HepG2 (cell line): ENCODE results near the gene FYTTD1. TPM values are rescaled to one million over a fixed set of nuclear protein-coding genes. Genes with fewer than 3 reads are reported as not detected.

Experiments
- ARNTL ChIP-seq: sonication (generic); formaldehyde crosslinking; IDR thresholded peaks from 2 replicates; pipeline ENCODE4 v1.4.0; 2020; ENCODE audit warnings: mild to moderate bottlenecking, missing genetic modification reagents
- HDAC2 ChIP-seq: sonication (generic); formaldehyde crosslinking; IDR thresholded peaks from 2 replicates; pipeline ENCODE4 v1.4.0; 2020; ENCODE audit warnings: missing genetic modification reagents
- HHEX ChIP-seq: IDR thresholded peaks from 2 replicates; pipeline ENCODE4 v1.6.1; 2016; ENCODE audit warnings: control low read depth
- HOXA9 ChIP-seq: sonication (generic); formaldehyde crosslinking; IDR thresholded peaks from 2 replicates; pipeline ENCODE4 v1.8.1; 2022; ENCODE audit warnings: missing genetic modification reagents, mild to moderate bottlenecking, moderate library complexity, borderline replicate concordance
- KDM6A ChIP-seq: IDR thresholded peaks from 2 replicates; pipeline ENCODE4 v1.6.1; 2016; ENCODE audit warnings: low read depth
- NFKB2 ChIP-seq: sonication (generic); formaldehyde crosslinking; IDR thresholded peaks from 2 replicates; pipeline ENCODE4 v1.4.0; 2020; ENCODE audit warnings: missing genetic modification reagents, borderline replicate concordance
- SALL1 ChIP-seq: sonication (generic); formaldehyde crosslinking; IDR thresholded peaks from 2 replicates; pipeline ENCODE4 v1.8.0; 2022; ENCODE audit warnings: mild to moderate bottlenecking, missing genetic modification reagents
- SMARCE1 ChIP-seq: fragments of 450-650 bp; IDR thresholded peaks from 2 replicates; pipeline ENCODE4 v1.6.1; 2017; ENCODE audit warnings: borderline replicate concordance
- SP1 ChIP-seq, 2 experiments: fragments of 450-650 bp in 1 of 2; sonication (generic) in 1 of 2; formaldehyde crosslinking in 1 of 2; IDR thresholded peaks; 2 replicates each; pipeline versions ENCODE4 v1.4.0 to v1.6.1; 2016 to 2020; ENCODE audit warnings: missing genetic modification reagents in 1 of 2
- THYN1 ChIP-seq: sonication (generic); formaldehyde crosslinking; IDR thresholded peaks from 2 replicates; pipeline ENCODE4 v1.8.1; 2023; ENCODE audit warnings: low read depth, mild to moderate bottlenecking, moderate library complexity, missing genetic modification reagents, borderline replicate concordance
- ZBTB7A ChIP-seq: sonication (generic); formaldehyde crosslinking; IDR thresholded peaks from 2 replicates; pipeline ENCODE4 v1.8.0; 2022; ENCODE audit warnings: mild to moderate bottlenecking, missing genetic modification reagents
- ZNF101 ChIP-seq: sonication (generic); formaldehyde crosslinking; IDR thresholded peaks from 2 replicates; pipeline ENCODE4 v1.4.0; 2020; ENCODE audit warnings: mild to moderate bottlenecking, low read depth, missing genetic modification reagents, borderline replicate concordance
- ZNF331 ChIP-seq: sonication (generic); formaldehyde crosslinking; IDR thresholded peaks from 2 replicates; pipeline ENCODE4 v1.4.0; 2020; ENCODE audit warnings: missing genetic modification reagents
- ZNF530 ChIP-seq: sonication (generic); formaldehyde crosslinking; IDR thresholded peaks from 2 replicates; pipeline ENCODE4 v1.5.0; 2020; ENCODE audit warnings: low read depth, mild to moderate bottlenecking, missing genetic modification reagents
- ZNF598 ChIP-seq: sonication (generic); formaldehyde crosslinking; IDR thresholded peaks from 2 replicates; pipeline ENCODE4 v1.5.1; 2020; ENCODE audit warnings: mild to moderate bottlenecking, missing genetic modification reagents, borderline replicate concordance
- ZNF772 ChIP-seq: sonication (generic); formaldehyde crosslinking; IDR thresholded peaks from 2 replicates; pipeline ENCODE4 v1.5.0; 2020; ENCODE audit warnings: mild to moderate bottlenecking, missing genetic modification reagents
- ZNF776 ChIP-seq: sonication (generic); formaldehyde crosslinking; IDR thresholded peaks from 2 replicates; pipeline ENCODE4 v1.4.0; 2020; ENCODE audit warnings: mild to moderate bottlenecking, missing genetic modification reagents
- polyA plus RNA-seq, 8 experiments: library from polyadenylated mRNA; depleted of rRNA in 3 of 8; stranded (reverse) in 7 of 8; unstranded in 1 of 8; fragments of >200 nt; fragmentation: Illumina TruSeq in 4 of 8; extraction: Trizol in 4 of 8; gene quantifications; 2 replicates each; pipeline versions ENCODE4 v1.2.1 to v1.2.3, GENCODE V29; 2011 to 2016; ENCODE audit warnings: low read depth in 4 of 8, missing spikeins in 1 of 8, mixed read lengths in 1 of 8; ENCODE audit not compliant: insufficient read depth in 1 of 8
- total RNA-seq, 5 experiments: library from RNA; depleted of rRNA; stranded (reverse); fragments of >200 nt; fragmentation: Illumina TruSeq; extraction: Trizol; gene quantifications; 2 replicates each; pipeline ENCODE4 v1.2.3, GENCODE V29; 2016; ENCODE audit warnings: low read depth in 1 of 5
- TF ChIP-seq, protein P1 (sequence below): sonication (generic); formaldehyde crosslinking; IDR thresholded peaks from 2 replicates; pipeline ENCODE4 v1.5.0; 2020; ENCODE audit warnings: mild to moderate bottlenecking, missing genetic modification reagents
- TF ChIP-seq, protein P2 (sequence below): sonication (generic); formaldehyde crosslinking; IDR thresholded peaks from 2 replicates; pipeline ENCODE4 v1.8.0; 2022; ENCODE audit warnings: missing genetic modification reagents, low read depth, mild to moderate bottlenecking, borderline replicate concordance
- TF ChIP-seq, protein P3 (sequence below): sonication (generic); formaldehyde crosslinking; IDR thresholded peaks from 2 replicates; pipeline ENCODE4 v1.8.1; 2023; ENCODE audit warnings: missing genetic modification reagents, mild to moderate bottlenecking, borderline replicate concordance
- TF ChIP-seq, protein P4 (sequence below): sonication (generic); formaldehyde crosslinking; IDR thresholded peaks from 2 replicates; pipeline ENCODE4 v1.4.0; 2020; ENCODE audit warnings: missing genetic modification reagents
- TF ChIP-seq, protein P5 (sequence below): sonication (generic); formaldehyde crosslinking; IDR thresholded peaks from 2 replicates; pipeline ENCODE4 v1.4.0; 2020; ENCODE audit warnings: missing genetic modification reagents, mild to moderate bottlenecking, borderline replicate concordance

The FYTTD1 gene
- total and polyA plus RNA-seq, 2 of the 13 experiments (the other 11 are each of a cell fraction or from before 2014, with no cell fraction given), result 6.5 to 28.8 TPM

DNA sequence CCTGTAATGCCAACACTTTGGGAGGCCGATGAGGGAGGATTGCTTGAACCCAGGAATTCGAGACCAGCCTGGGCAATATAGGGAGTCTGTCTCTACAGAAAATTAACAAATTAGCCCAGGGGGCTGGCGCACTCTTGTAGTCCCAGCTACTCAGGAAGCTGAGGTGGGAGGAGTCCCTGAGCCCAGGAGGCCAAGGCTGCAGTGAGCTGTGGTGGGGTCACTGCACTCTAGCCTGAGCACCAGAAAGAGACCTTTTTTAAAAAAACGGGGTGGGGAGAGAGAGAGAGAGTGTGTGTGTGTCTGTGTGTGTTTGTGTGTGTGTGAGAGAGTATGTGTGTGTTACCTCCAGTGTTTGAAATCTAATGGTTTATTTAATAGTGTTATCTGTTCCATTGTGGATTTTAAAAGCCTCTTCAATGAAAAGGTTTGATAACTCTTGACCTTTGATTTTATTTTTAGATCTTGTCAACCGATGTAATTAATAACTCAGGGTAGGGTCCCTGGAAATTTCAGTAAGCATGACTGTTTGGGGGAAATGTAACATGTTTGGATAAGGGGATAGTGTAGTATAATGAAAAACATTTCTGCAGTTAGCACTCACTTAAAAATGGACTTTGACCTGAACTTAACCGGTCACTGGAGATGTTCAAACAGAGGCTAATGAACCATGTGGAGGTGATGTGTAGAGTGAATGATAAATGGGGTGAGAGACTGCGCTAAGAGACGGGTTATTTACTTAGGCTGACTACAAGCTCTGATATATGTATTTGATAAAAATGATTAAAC lies 71.1 kb downstream of the FYTTD1 start (continued):
- TF ChIP-seq, protein P1, sequence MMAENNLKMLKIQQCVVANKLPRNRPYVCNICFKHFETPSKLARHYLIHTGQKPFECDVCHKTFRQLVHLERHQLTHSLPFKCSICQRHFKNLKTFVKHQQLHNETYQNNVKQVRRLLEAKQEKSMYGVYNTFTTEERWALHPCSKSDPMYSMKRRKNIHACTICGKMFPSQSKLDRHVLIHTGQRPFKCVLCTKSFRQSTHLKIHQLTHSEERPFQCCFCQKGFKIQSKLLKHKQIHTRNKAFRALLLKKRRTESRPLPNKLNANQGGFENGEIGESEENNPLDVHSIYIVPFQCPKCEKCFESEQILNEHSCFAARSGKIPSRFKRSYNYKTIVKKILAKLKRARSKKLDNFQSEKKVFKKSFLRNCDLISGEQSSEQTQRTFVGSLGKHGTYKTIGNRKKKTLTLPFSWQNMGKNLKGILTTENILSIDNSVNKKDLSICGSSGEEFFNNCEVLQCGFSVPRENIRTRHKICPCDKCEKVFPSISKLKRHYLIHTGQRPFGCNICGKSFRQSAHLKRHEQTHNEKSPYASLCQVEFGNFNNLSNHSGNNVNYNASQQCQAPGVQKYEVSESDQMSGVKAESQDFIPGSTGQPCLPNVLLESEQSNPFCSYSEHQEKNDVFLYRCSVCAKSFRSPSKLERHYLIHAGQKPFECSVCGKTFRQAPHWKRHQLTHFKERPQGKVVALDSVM (CRISPR knock-in tag), result peak; percentile 98
- TF ChIP-seq ARNTL (CRISPR knock-in tag) (no peak; the same call in 1 of the 2 replicates), SP1 (IDR thresholded peaks at IDR 0.05) (no peak), SP1 (CRISPR knock-in tag; IDR thresholded peaks at IDR 0.05) (no peak; the same call in none of the 2 replicates), ZNF101 (CRISPR knock-in tag) (no peak), HOXA9 (CRISPR knock-in tag) (no peak), SALL1 (CRISPR knock-in tag) (peak; percentile 76), ZNF530 (CRISPR knock-in tag) (no peak), ZNF331 (CRISPR knock-in tag) (peak; percentile 39), ZNF776 (CRISPR knock-in tag) (no peak), SMARCE1 (no peak), ZNF598 (CRISPR knock-in tag) (0 out of 2 replicates have a peak, but pooled peaks have one; percentile 44), HHEX (CRISPR knock-in tag) (peak; percentile 60; the same call in 1 of the 2 replicates), ZBTB7A (CRISPR knock-in tag) (no peak), THYN1 (CRISPR knock-in tag) (no peak), NFKB2 (CRISPR knock-in tag) (no peak), ZNF772 (CRISPR knock-in tag) (no peak), HDAC2 (CRISPR knock-in tag) (no peak), KDM6A (CRISPR knock-in tag) (peak; percentile 79; the same call in 1 of the 2 replicates)
- TF ChIP-seq, protein P2, sequence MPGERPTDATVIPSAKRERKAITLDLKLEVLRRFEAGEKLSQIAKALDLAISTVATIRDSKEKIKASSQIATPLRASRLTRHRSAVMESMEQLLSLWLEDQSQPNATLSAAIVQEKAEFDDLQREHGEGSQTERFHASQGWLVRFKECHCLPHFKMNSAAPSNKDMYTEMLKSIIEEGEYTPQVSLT (CRISPR knock-in tag), result no peak
- TF ChIP-seq, protein P3, sequence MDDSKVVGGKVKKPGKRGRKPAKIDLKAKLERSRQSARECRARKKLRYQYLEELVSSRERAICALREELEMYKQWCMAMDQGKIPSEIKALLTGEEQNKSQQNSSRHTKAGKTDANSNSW, result no peak
- TF ChIP-seq, protein P4, sequence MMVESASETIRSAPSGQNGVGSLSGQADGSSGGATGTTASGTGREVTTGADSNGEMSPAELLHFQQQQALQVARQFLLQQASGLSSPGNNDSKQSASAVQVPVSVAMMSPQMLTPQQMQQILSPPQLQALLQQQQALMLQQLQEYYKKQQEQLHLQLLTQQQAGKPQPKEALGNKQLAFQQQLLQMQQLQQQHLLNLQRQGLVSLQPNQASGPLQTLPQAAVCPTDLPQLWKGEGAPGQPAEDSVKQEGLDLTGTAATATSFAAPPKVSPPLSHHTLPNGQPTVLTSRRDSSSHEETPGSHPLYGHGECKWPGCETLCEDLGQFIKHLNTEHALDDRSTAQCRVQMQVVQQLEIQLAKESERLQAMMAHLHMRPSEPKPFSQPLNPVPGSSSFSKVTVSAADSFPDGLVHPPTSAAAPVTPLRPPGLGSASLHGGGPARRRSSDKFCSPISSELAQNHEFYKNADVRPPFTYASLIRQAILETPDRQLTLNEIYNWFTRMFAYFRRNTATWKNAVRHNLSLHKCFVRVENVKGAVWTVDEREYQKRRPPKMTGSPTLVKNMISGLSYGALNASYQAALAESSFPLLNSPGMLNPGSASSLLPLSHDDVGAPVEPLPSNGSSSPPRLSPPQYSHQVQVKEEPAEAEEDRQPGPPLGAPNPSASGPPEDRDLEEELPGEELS (CRISPR knock-in tag), result peak; percentile 66
- TF ChIP-seq, protein P5, sequence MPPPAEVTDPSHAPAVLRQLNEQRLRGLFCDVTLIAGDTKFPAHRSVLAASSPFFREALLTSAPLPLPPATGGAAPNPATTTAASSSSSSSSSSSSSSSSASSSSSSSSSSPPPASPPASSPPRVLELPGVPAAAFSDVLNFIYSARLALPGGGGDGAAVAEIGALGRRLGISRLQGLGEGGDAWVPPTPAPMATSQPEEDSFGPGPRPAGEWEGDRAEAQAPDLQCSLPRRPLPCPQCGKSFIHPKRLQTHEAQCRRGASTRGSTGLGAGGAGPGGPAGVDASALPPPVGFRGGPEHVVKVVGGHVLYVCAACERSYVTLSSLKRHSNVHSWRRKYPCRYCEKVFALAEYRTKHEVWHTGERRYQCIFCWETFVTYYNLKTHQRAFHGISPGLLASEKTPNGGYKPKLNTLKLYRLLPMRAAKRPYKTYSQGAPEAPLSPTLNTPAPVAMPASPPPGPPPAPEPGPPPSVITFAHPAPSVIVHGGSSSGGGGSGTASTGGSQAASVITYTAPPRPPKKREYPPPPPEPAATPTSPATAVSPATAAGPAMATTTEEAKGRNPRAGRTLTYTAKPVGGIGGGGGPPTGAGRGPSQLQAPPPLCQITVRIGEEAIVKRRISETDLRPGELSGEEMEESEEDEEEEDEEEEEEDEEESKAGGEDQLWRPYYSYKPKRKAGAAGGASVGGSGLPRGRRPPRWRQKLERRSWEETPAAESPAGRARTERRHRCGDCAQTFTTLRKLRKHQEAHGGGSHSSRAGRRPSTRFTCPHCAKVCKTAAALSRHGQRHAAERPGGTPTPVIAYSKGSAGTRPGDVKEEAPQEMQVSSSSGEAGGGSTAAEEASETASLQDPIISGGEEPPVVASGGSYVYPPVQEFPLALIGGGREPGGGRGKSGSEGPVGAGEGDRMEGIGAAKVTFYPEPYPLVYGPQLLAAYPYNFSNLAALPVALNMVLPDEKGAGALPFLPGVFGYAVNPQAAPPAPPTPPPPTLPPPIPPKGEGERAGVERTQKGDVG (CRISPR knock-in tag), result no peak
